Endothelial cell of umbilical vein (primary cell): ENCODE measurements around the gene RNF183. TPM values are rescaled to one million over a fixed set of nuclear protein-coding genes. Genes with fewer than 3 reads are reported as not detected.

ENCODE experiments used
- BruUV-seq: library from RNA; stranded (reverse); fragments of 400-500 nt; replicated peaks from 2 replicates; lab custom pipeline; 2021; lab: Mats Ljungman, UMichigan
- CTCF ChIA-PET: fragments of 300-600, 350-600 bp; sonication (Branson Sonifier 250); formaldehyde crosslinking; loops from one replicate; lab custom pipeline; 2021; ENCODE audit warnings: antibody characterized with exemption, inconsistent platforms; lab: Charles Lee
- POLR2A ChIA-PET: fragments of 300-600, 350-600 bp; sonication (Branson Sonifier 250); formaldehyde crosslinking; loops from one replicate; lab custom pipeline; 2021; ENCODE audit warnings: antibody characterized with exemption, inconsistent platforms; lab: Charles Lee
- DNase-seq: peaks from one replicate; pipeline ENCODE4 v3.0.0-alpha.2; 2011; ENCODE audit warnings: low read depth, low spot score
- FAIRE-seq: peaks from 2 replicates; lab custom pipeline; 2011; peaks lifted over from hg19 to GRCh38; lab: Jason Lieb, UNC
- H2AFZ ChIP-seq: 2 replicates; pipeline ENCODE4 v1.6.0; 2012; ENCODE audit warnings: low read depth, low read length, control low read depth, inconsistent platforms
- H3K27ac ChIP-seq: 2 replicates; pipeline ENCODE4 v1.5.1; 2011; ENCODE audit warnings: low read depth, mild to moderate bottlenecking, control low read depth, low read length, moderate library complexity; ENCODE audit not compliant: insufficient read depth
- H3K27me3 ChIP-seq, 2 experiments: 2 replicates each; pipeline versions ENCODE4 v1.6.0 to v1.6.1; 2011; ENCODE audit warnings: low read length in 2 of 2, mixed read lengths in 1 of 2; ENCODE audit not compliant: control insufficient read depth in 2 of 2, insufficient read depth in 2 of 2
- H3K36me3 ChIP-seq, 2 experiments: 2 replicates in 1 of 2; 3 replicates in 1 of 2; pipeline ENCODE4 v1.5.1; 2011; ENCODE audit warnings: low read length in 2 of 2, mild to moderate bottlenecking in 1 of 2, moderate library complexity in 1 of 2; ENCODE audit not compliant: control insufficient read depth in 2 of 2, insufficient read depth in 2 of 2; ENCODE audit errors: extremely low read depth in 1 of 2
- H3K4me1 ChIP-seq: 3 replicates; pipeline ENCODE4 v1.5.1; 2011; ENCODE audit warnings: mild to moderate bottlenecking, low read length; ENCODE audit not compliant: control insufficient read depth, insufficient read depth; ENCODE audit errors: extremely low read depth
- H3K4me2 ChIP-seq: 2 replicates; pipeline ENCODE4 v1.6.1; 2011; ENCODE audit warnings: low read length, control low read depth, mixed read lengths; ENCODE audit not compliant: insufficient read depth
- H3K4me3 ChIP-seq, 3 experiments: fragments of 200-600 bp in 1 of 3; sonication (generic), shearing (Covaris generic) in 1 of 3; replicated peaks in 1 of 3; 2 replicates each; pipeline ENCODE4 v1.5.1; 2011 to 2016; ENCODE audit warnings: control low read depth in 3 of 3, low read length in 3 of 3, mild to moderate bottlenecking in 2 of 3, inconsistent platforms in 1 of 3, low read depth in 1 of 3, moderate library complexity in 1 of 3; ENCODE audit not compliant: insufficient read depth in 1 of 3
- H3K79me2 ChIP-seq: 2 replicates; pipeline ENCODE4 v1.6.0; 2012; ENCODE audit warnings: low read length, inconsistent platforms; ENCODE audit not compliant: control insufficient read depth, insufficient read depth
- H3K9ac ChIP-seq: replicated peaks from 2 replicates; pipeline ENCODE3; 2011; ENCODE audit warnings: low read length, control low read depth; ENCODE audit not compliant: insufficient read depth; ENCODE audit errors: extremely low read depth
- H3K9me1 ChIP-seq: replicated peaks from 3 replicates; pipeline ENCODE4 v1.6.0; 2011; ENCODE audit warnings: mild to moderate bottlenecking, low read length; ENCODE audit not compliant: control insufficient read depth, insufficient read depth; ENCODE audit errors: extremely low read depth
- H3K9me3 ChIP-seq: replicated peaks from 2 replicates; pipeline ENCODE4 v1.5.1; 2012; ENCODE audit warnings: low read length, inconsistent platforms; ENCODE audit not compliant: control insufficient read depth, insufficient read depth
- H4K20me1 ChIP-seq: replicated peaks from 2 replicates; pipeline ENCODE3; 2011; ENCODE audit warnings: mild to moderate bottlenecking, low read length; ENCODE audit not compliant: control insufficient read depth, insufficient read depth; ENCODE audit errors: extremely low read depth
- CTCF ChIP-seq, 2 donors: IDR thresholded peaks; 1 replicate in 1 of 2; 2 replicates in 1 of 2; pipeline ENCODE4 v1.5.1; 2011; ENCODE audit warnings: low read length in 2 of 2, mild to moderate bottlenecking in 2 of 2, moderate library complexity in 2 of 2, control low read depth in 1 of 2, inconsistent platforms in 1 of 2, low read depth in 1 of 2; ENCODE audit not compliant: insufficient read depth in 1 of 2; ENCODE audit errors: extremely low read depth in 1 of 2
- EZH2 ChIP-seq: IDR thresholded peaks from 2 replicates; pipeline ENCODE4 v1.6.1; 2012; ENCODE audit warnings: borderline replicate concordance, low read depth, mild to moderate bottlenecking, moderate library complexity, low read length, inconsistent platforms; ENCODE audit not compliant: severe bottlenecking
- FOS ChIP-seq: IDR thresholded peaks from 2 replicates; pipeline ENCODE4 v1.6.1; 2011; ENCODE audit warnings: mild to moderate bottlenecking, low read length, moderate library complexity, borderline replicate concordance; ENCODE audit not compliant: insufficient read depth
- GATA2 ChIP-seq: IDR thresholded peaks from 2 replicates; pipeline ENCODE4 v1.7.0; 2011; ENCODE audit warnings: low read depth, mild to moderate bottlenecking, moderate library complexity, mixed read lengths, low read length; ENCODE audit not compliant: insufficient read length, insufficient read depth
- JUN ChIP-seq: IDR thresholded peaks from 2 replicates; pipeline ENCODE4 v1.6.1; 2011; ENCODE audit warnings: borderline replicate concordance, low read depth; ENCODE audit not compliant: insufficient read length, insufficient read depth
- MAX ChIP-seq: IDR thresholded peaks from 2 replicates; pipeline ENCODE4 v1.6.1; 2011; ENCODE audit not compliant: insufficient read depth, insufficient read length
- MYC ChIP-seq: IDR thresholded peaks from one replicate; pipeline ENCODE4 v1.6.1; 2011; ENCODE audit warnings: mild to moderate bottlenecking, low read depth, low read length
- POLR2A ChIP-seq: IDR thresholded peaks from 2 replicates; pipeline ENCODE4 v1.6.1; 2012; ENCODE audit warnings: low read depth, mild to moderate bottlenecking, control low read depth, low read length
- POLR2AphosphoS5 ChIP-seq: IDR thresholded peaks from 2 replicates; pipeline ENCODE4 v1.6.1; 2012; ENCODE audit warnings: low read depth, mild to moderate bottlenecking, control low read depth, low read length, moderate library complexity; ENCODE audit not compliant: insufficient read depth
- dilution Hi-C: fragments of 300-500 bp; cut with MboI; formaldehyde crosslinking; loops from one replicate; pipeline ENCODE4 v1.15.0; 2019; ENCODE audit warnings: low sequenced_read_pairs; ENCODE audit not compliant: extremely low pct_ligation_motif_present
- intact Hi-C: fragments of 100-400 bp; cut with micrococcal nuclease; formaldehyde crosslinking; loops from one replicate; pipeline ENCODE4 v1.10.0; 2022
- polyA plus RNA-seq, 4 experiments: library from polyadenylated mRNA; depleted of rRNA in 3 of 4; stranded (reverse) in 3 of 4; unstranded in 1 of 4; fragments of >200 nt; gene quantifications; 2 replicates each; pipeline versions ENCODE4 v1.2.1 to v1.2.3, GENCODE V29; 2011 to 2012; ENCODE audit warnings: missing spikeins in 1 of 4
- total RNA-seq: library from RNA; stranded (reverse); gene quantifications from 2 replicates; pipeline ENCODE4 v1.2.3, GENCODE V29; 2021

The RNF183 gene
- total and polyA plus RNA-seq, 2 donors (not counting 3 experiments of a cell fraction or from before 2014, with no cell fraction given): not detected

GRCh38 chr9:113313261-113313660 lies 10.1 kb upstream of the RNF183 start:
- Histone ChIP-seq H3K9me3 (no peaks in the 10 kb centered on the region), H4K20me1 (no peaks in the 10 kb centered on the region), H3K79me2 (no peaks in the 10 kb centered on the region), H2AFZ (no peak overlapping the region), H3K9me1 (no peaks in the 10 kb centered on the region), H3K4me3 (no peak overlapping the region), H3K36me3 (no peaks in the 10 kb centered on the region), H3K27me3 (no peaks in the 10 kb centered on the region), H3K4me1 (no peaks in the 10 kb centered on the region), H3K4me2 (no peak overlapping the region), H3K9ac (no peak overlapping the region), H3K27ac (no peak overlapping the region)
- intact Hi-C loops: no loop called here
- CTCF ChIA-PET: no interaction called here
- DNase-seq (no peak), FAIRE-seq (no peak)
- no TSS peak for BruUV-seq
- POLR2A ChIA-PET: no interaction called here
- dilution Hi-C loops: no loop called here
- TF ChIP-seq CTCF (IDR thresholded peaks at IDR 0.05; ENCODE audit: extremely low read depth in 1 of 2, insufficient read depth in 1 of 2, low read depth in 1 of 2, low read length in 2 of 2) (no peak), MAX (no peak), POLR2A (no peak), JUN (no peak), GATA2 (no peak), POLR2AphosphoS5 (no peak), EZH2 (no peak), FOS (no peak), MYC (no peak)
